Measurements from ENCODE around the gene HSD3B1.

GRCh38 chr1:119470958-119471357 lies 36.1 kb upstream of the HSD3B1 start:
- TF ChIP-seq CTCF (IDR thresholded peaks at IDR 0.05; ENCODE audit: insufficient read depth, low read length, poor library complexity, severe bottlenecking): no peak
- no peak for TF ChIP-seq EZH2phosphoT487 (conservative IDR thresholded peaks at IDR 0.05; ENCODE audit: low read length)
